MM.1S (cell line): Measurements from ENCODE around the gene SLC25A34.
"Not testable (repeated sequence)": the region's sequence is repeated elsewhere in the genome, so short reads cannot be mapped to it uniquely, and the experiment has no call there.

Experiments used
- DNase-seq: peaks from one replicate; pipeline ENCODE4 v3.0.0-alpha.2; 2015
- H2AFZ ChIP-seq: fragments of 300-600 bp; sonication (generic); 2 replicates; pipeline ENCODE4 v1.6.0; 2016; ENCODE audit warnings: antibody characterized with exemption, low read length
- H3F3A ChIP-seq: fragments of 300-600 bp; sonication (generic); 2 replicates; pipeline ENCODE4 v1.6.1; 2016; ENCODE audit warnings: mild to moderate bottlenecking, antibody characterized with exemption, low read length, moderate library complexity, mixed read lengths; ENCODE audit not compliant: insufficient read depth
- H3K27ac ChIP-seq: fragments of 300-600 bp; sonication (generic); 2 replicates; pipeline ENCODE4 v1.5.1; 2016; ENCODE audit warnings: mild to moderate bottlenecking, low read length
- H3K27me3 ChIP-seq: fragments of 300-600 bp; sonication (generic); replicated peaks from 2 replicates; pipeline ENCODE4 v1.6.0; 2016; ENCODE audit warnings: low read length; ENCODE audit not compliant: insufficient read depth
- H3K36me3 ChIP-seq: fragments of 300-600 bp; sonication (generic); replicated peaks from 2 replicates; pipeline ENCODE4 v1.6.1; 2016; ENCODE audit warnings: mild to moderate bottlenecking, low read length, mixed read lengths; ENCODE audit not compliant: insufficient read depth
- H3K4me1 ChIP-seq: fragments of 300-600 bp; sonication (generic); 2 replicates; pipeline ENCODE4 v1.6.1; 2016; ENCODE audit warnings: low read length, mixed read lengths
- H3K4me2 ChIP-seq: fragments of 300-600 bp; sonication (generic); 2 replicates; pipeline ENCODE4 v1.6.0; 2016; ENCODE audit warnings: low read depth, low read length
- H3K4me3 ChIP-seq: fragments of 300-600 bp; sonication (generic); 2 replicates; pipeline ENCODE4 v1.5.1; 2016; ENCODE audit warnings: low read length, mixed read lengths
- H3K79me2 ChIP-seq: fragments of 300-600 bp; sonication (generic); 2 replicates; pipeline ENCODE4 v1.6.1; 2016; ENCODE audit warnings: mixed run types, low read length, mixed read lengths
- H3K9ac ChIP-seq: fragments of 300-600 bp; sonication (generic); 2 replicates; pipeline ENCODE4 v1.6.1; 2016; ENCODE audit warnings: low read length, mixed read lengths
- H3K9me2 ChIP-seq: fragments of 300-600 bp; sonication (generic); replicated peaks from 2 replicates; pipeline ENCODE4 v1.6.1; 2016; ENCODE audit warnings: mild to moderate bottlenecking, low read length, mixed read lengths; ENCODE audit not compliant: insufficient read depth
- H3K9me3 ChIP-seq: fragments of 300-600 bp; sonication (generic); replicated peaks from 2 replicates; pipeline ENCODE4 v1.6.1; 2016; ENCODE audit warnings: mild to moderate bottlenecking, low read length, mixed read lengths; ENCODE audit not compliant: insufficient read depth
- H4K20me1 ChIP-seq: fragments of 300-600 bp; sonication (generic); 2 replicates; pipeline ENCODE4 v1.6.1; 2016; ENCODE audit warnings: mild to moderate bottlenecking, low read length, moderate library complexity, mixed read lengths; ENCODE audit not compliant: insufficient read depth
- CTCF ChIP-seq: fragments of 300-600 bp; sonication (generic); IDR thresholded peaks from 2 replicates; pipeline ENCODE4 v1.5.1; 2016; ENCODE audit warnings: antibody characterized with exemption, low read length, mixed read lengths
- EZH2 ChIP-seq: fragments of 300-600 bp; sonication (generic); optimal IDR thresholded peaks from 2 replicates; pipeline ENCODE3; 2017; ENCODE audit warnings: low read depth, mild to moderate bottlenecking, antibody characterized with exemption, low read length, mixed read lengths
- EZH2phosphoT487 ChIP-seq: fragments of 300-600 bp; sonication (generic); IDR thresholded peaks from 2 replicates; pipeline ENCODE4 v1.6.1; 2018; ENCODE audit warnings: antibody characterized with exemption, low read length

SLC25A34 gene

GRCh38 chr1:15696956-15697521, 39.0 kb upstream of the SLC25A34 start:
- H4K20me1 ChIP-seq, result no peaks in the 10 kb centered on the region
- TF ChIP-seq EZH2phosphoT487 (no peak), EZH2 (no peak), CTCF (no peak)
- peak overlapping the region; percentile 82 for H3K4me2 ChIP-seq
- peak overlapping the region; percentile 48 for H3K4me3 ChIP-seq
- no peaks in the 10 kb centered on the region for H3K9me2 ChIP-seq
- H3K79me2 ChIP-seq, result peaks cover 76% of the 10 kb centered on the region
- no peaks in the 10 kb centered on the region for H3K9me3 ChIP-seq
- no peaks in the 10 kb centered on the region for H3K27me3 ChIP-seq
- 0 out of 2 replicates have a peak overlapping the region, but pooled peaks have one; percentile 10 for H2AFZ ChIP-seq
- H3K4me1 ChIP-seq, result peaks cover 15% of the 10 kb centered on the region
- no peaks in the 10 kb centered on the region for H3K36me3 ChIP-seq
- peak overlapping the region; percentile 58 for H3K9ac ChIP-seq
- H3F3A ChIP-seq, result peaks cover 23% of the 10 kb centered on the region
- peak overlapping the region; percentile 91 for H3K27ac ChIP-seq
- peak; percentile 73 for DNase-seq

- Histone ChIP-seq H3K4me3 (no peak overlapping the region), H3K27me3 (no peaks in the 10 kb centered on the region), H3K9me3 (no peaks in the 10 kb centered on the region), H3K9ac (no peak overlapping the region), H3K27ac (peak overlapping the region; percentile 91; the same call in 1 of the 2 replicates), H3K36me3 (no peaks in the 10 kb centered on the region), H3F3A (peaks cover 23% of the 10 kb centered on the region), H3K79me2 (peaks cover 77% of the 10 kb centered on the region), H3K9me2 (no peaks in the 10 kb centered on the region), H3K4me1 (peaks cover 15% of the 10 kb centered on the region), H3K4me2 (peak overlapping the region; percentile 82; the same call in 1 of the 2 replicates), H4K20me1 (no peaks in the 10 kb centered on the region), H2AFZ (no peak overlapping the region)
- no peak for TF ChIP-seq EZH2phosphoT487
- TF ChIP-seq EZH2, result no peak
- no peak for TF ChIP-seq CTCF
- no peak for DNase-seq
These were observed 37.9 kb upstream of the SLC25A34 start for GRCh38 chr1:15698201-15698600.

- not testable (repeated sequence) for H3K27ac ChIP-seq, H2AFZ ChIP-seq, H3K4me2 ChIP-seq, H3K36me3 ChIP-seq, H3K9ac ChIP-seq, H3K9me2 ChIP-seq, H3K4me3 ChIP-seq, DNase-seq, H3K27me3 ChIP-seq, H3K9me3 ChIP-seq, H4K20me1 ChIP-seq
- Histone ChIP-seq H3F3A (peaks cover 23% of the 10 kb centered on the region), H3K4me1 (peaks cover 15% of the 10 kb centered on the region), H3K79me2 (peaks cover 75% of the 10 kb centered on the region)
These were observed 36.7 kb upstream of the SLC25A34 start for GRCh38 chr1:15699321-15699720.

- Histone ChIP-seq H3K36me3 (no peaks in the 10 kb centered on the region), H3F3A (peaks cover 23% of the 10 kb centered on the region), H3K9me3 (no peaks in the 10 kb centered on the region), H4K20me1 (no peaks in the 10 kb centered on the region), H3K27me3 (no peaks in the 10 kb centered on the region), H3K4me1 (peaks cover 15% of the 10 kb centered on the region), H2AFZ (no peak overlapping the region), H3K4me2 (no peak overlapping the region), H3K27ac (no peak overlapping the region), H3K9ac (no peak overlapping the region), H3K79me2 (peaks cover 75% of the 10 kb centered on the region), H3K4me3 (no peak overlapping the region), H3K9me2 (no peaks in the 10 kb centered on the region)
- DNase-seq, result no peak
- TF ChIP-seq EZH2phosphoT487 (no peak), CTCF (no peak), EZH2 (no peak)
These were observed 35.5 kb upstream of the SLC25A34 start for GRCh38 chr1:15700508-15700907.
